Measurements from ENCODE around the gene FIBCD1.

DNA sequence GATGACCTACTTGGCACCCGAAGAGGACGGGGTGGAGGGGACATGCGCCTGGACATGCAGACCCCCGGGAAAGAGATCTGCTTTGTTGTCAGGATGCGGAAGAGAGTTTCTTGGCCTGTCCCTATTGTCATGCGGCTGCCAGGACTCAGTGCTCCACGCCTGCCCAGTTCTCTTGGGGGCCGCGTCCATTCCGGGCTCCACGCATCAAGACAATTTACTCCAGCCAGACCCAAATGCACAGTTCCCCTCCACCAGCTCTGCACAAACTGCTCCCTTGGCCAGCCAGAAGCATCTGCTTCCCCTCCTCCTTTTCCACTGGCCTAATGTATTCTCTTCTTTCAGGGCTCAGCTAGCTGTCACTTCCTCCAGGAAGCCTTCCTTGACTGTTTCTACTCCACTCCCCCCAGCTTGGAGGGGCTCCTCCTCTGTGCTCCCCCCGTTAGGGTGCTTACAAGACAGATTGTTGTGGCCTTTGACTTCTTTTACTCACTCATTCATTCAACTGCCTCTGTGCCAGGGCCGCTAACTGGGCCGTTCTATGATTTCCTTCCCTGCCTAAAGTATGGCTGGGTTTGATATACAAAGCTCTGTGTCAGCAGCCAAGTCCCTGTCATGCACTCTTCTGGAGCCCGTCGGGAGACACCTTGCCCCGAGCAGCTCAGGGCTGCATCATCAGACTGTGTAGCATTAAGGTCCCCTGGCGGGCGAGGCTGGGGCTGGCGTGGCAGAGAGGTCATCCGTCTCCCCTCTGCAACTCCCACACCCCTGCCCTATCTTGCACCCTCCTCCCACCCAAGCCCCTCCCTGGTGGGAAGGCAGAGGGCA is 6.6 kb downstream of the FIBCD1 start:
- TF ChIP-seq RBBP5 (IDR thresholded peaks at IDR 0.05; ENCODE audit: borderline replicate concordance, low read depth, low read length), result no peak
- TF ChIP-seq, protein P1, sequence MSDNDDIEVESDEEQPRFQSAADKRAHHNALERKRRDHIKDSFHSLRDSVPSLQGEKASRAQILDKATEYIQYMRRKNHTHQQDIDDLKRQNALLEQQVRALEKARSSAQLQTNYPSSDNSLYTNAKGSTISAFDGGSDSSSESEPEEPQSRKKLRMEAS (IDR thresholded peaks at IDR 0.05), result no peak
- TF ChIP-seq, protein P2, sequence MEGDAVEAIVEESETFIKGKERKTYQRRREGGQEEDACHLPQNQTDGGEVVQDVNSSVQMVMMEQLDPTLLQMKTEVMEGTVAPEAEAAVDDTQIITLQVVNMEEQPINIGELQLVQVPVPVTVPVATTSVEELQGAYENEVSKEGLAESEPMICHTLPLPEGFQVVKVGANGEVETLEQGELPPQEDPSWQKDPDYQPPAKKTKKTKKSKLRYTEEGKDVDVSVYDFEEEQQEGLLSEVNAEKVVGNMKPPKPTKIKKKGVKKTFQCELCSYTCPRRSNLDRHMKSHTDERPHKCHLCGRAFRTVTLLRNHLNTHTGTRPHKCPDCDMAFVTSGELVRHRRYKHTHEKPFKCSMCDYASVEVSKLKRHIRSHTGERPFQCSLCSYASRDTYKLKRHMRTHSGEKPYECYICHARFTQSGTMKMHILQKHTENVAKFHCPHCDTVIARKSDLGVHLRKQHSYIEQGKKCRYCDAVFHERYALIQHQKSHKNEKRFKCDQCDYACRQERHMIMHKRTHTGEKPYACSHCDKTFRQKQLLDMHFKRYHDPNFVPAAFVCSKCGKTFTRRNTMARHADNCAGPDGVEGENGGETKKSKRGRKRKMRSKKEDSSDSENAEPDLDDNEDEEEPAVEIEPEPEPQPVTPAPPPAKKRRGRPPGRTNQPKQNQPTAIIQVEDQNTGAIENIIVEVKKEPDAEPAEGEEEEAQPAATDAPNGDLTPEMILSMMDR (IDR thresholded peaks at IDR 0.05; ENCODE audit: control extremely low read depth in 1 of 3, insufficient read depth in 1 of 3, low read depth in 1 of 3, low read length in 3 of 3), result peak in 2 of 3 experiments; percentile 11 to 13; a peak in 2 of 4 replicates
- no peak for TF ChIP-seq CEBPB (IDR thresholded peaks at IDR 0.05; ENCODE audit: low read depth, low read length)
- TF ChIP-seq EZH2 (IDR thresholded peaks at IDR 0.05; ENCODE audit: low read depth, low read length, severe bottlenecking), result no peak
